A673 (cell line): Measurements from ENCODE around the gene DUOXA2. TPM values are rescaled to one million over a fixed set of nuclear protein-coding genes. Genes with fewer than 3 reads are reported as not detected.

Experiments used
- BruUV-seq: library from RNA; stranded (reverse); fragments of 400-500 nt; replicated peaks from 2 replicates; lab custom pipeline; 2021; lab: Mats Ljungman, UMichigan
- CTCF ChIA-PET: fragments of 300-600 bp; sonication (Branson Sonifier 250); formaldehyde crosslinking; loops from one replicate; lab custom pipeline; 2022; ENCODE audit warnings: antibody characterized with exemption; lab: Charles Lee
- POLR2A ChIA-PET: fragments of 300-600 bp; sonication (Branson Sonifier 250); formaldehyde crosslinking; loops from one replicate; lab custom pipeline; 2022; ENCODE audit warnings: antibody characterized with exemption; ENCODE audit not compliant: low non-redundant PET; lab: Charles Lee
- DNase-seq: peaks from one replicate; pipeline ENCODE4 v3.0.0-alpha.2; 2015; ENCODE audit warnings: low spot score
- H3K27ac ChIP-seq: fragments of 200-600 bp; sonication (generic); 2 replicates; pipeline ENCODE4 v1.5.1; 2016; ENCODE audit warnings: mixed run types, low read depth, mild to moderate bottlenecking, mixed read lengths, antibody characterized with exemption, low read length; ENCODE audit not compliant: poor library complexity, severe bottlenecking
- H3K27me3 ChIP-seq: fragments of 200-600 bp; sonication (generic); replicated peaks from 2 replicates; pipeline ENCODE4 v1.6.1; 2017; ENCODE audit warnings: mixed run types, low read depth, mild to moderate bottlenecking, mixed read lengths, antibody characterized with exemption, low read length; ENCODE audit not compliant: insufficient read depth, poor library complexity
- H3K36me3 ChIP-seq: fragments of 200-600 bp; sonication (generic); 2 replicates; pipeline ENCODE4 v1.6.1; 2016; ENCODE audit warnings: mixed run types, mild to moderate bottlenecking, mixed read lengths, antibody characterized with exemption, low read length; ENCODE audit not compliant: insufficient read depth, poor library complexity, severe bottlenecking
- H3K4me1 ChIP-seq: fragments of 200-600 bp; sonication (generic); 2 replicates; pipeline ENCODE4 v1.6.1; 2017; ENCODE audit warnings: mixed run types, mild to moderate bottlenecking, mixed read lengths, antibody characterized with exemption, low read length; ENCODE audit not compliant: insufficient read depth, poor library complexity, severe bottlenecking
- H3K4me3 ChIP-seq: fragments of 200-600 bp; sonication (generic); 2 replicates; pipeline ENCODE4 v1.5.1; 2016; ENCODE audit warnings: low read depth, mixed run types, mild to moderate bottlenecking, mixed read lengths, low read length; ENCODE audit not compliant: poor library complexity, severe bottlenecking
- H3K9me3 ChIP-seq: fragments of 200-600 bp; sonication (generic); 2 replicates; pipeline ENCODE4 v1.6.1; 2016; ENCODE audit warnings: mixed run types, low read depth, mild to moderate bottlenecking, mixed read lengths, antibody characterized with exemption, low read length; ENCODE audit not compliant: poor library complexity, severe bottlenecking
- EZH2 ChIP-seq: fragments of 200-600 bp; sonication (generic); IDR thresholded peaks from 2 replicates; pipeline ENCODE4 v1.6.1; 2017; ENCODE audit warnings: borderline replicate concordance, low read depth, mild to moderate bottlenecking, mixed read lengths, antibody characterized with exemption, low read length; ENCODE audit not compliant: poor library complexity, severe bottlenecking
- intact Hi-C: fragments of 100-400 bp; cut with micrococcal nuclease; formaldehyde crosslinking; loops from one replicate; pipeline ENCODE4 v1.10.0; 2022; ENCODE audit not compliant: unreplicated experiment
- total RNA-seq: library from RNA; stranded (reverse); gene quantifications from 2 replicates; pipeline ENCODE4 v1.2.3, GENCODE V29; 2021
- TF ChIP-seq, protein P1 (sequence below): fragments of 300-800, 200-600 bp; sonication (generic); conservative IDR thresholded peaks from 2 replicates; pipeline ENCODE4 v1.5.1; 2017; ENCODE audit warnings: low read depth, mild to moderate bottlenecking, antibody characterized with exemption, low read length, moderate library complexity, mixed read lengths

Gene DUOXA2
- total RNA-seq, 1 experiment from 2014 or later: not detected

DNA sequence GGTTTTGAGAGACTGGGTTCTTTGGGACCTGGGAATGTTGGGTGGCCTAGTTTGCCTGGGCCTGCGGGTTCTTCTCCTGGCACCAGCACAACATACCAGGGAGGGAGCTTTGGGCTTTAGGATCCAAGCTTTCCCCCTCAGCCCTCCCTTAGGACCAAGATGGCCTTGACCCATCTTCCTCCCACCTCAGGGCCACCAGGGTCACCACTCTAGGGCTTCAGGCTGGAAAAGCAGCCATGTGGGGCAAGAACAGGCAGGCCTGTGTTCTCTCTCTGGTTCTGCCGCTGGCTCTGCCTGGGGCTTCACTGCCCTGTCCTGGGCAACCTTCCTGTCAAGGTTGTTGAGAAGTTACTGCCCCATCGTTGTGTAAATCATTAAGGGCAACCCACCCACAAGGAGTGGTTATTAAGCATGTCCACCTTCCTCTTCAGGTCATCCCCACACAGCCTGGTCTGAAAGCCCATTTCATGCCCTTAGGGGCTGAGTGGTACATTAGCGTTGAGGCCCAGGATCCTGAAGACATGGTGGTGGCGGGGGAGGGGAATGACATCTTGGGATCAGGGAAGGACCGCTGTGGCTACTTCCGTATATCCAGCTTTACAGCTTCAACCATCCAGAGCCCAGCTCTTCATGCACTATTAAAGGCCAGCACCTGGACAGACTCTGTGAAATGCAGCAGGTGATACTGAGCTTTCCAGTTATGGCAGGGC is 16.3 kb downstream of the DUOXA2 start:
- no peak for TF ChIP-seq EZH2
- TF ChIP-seq, protein P1, sequence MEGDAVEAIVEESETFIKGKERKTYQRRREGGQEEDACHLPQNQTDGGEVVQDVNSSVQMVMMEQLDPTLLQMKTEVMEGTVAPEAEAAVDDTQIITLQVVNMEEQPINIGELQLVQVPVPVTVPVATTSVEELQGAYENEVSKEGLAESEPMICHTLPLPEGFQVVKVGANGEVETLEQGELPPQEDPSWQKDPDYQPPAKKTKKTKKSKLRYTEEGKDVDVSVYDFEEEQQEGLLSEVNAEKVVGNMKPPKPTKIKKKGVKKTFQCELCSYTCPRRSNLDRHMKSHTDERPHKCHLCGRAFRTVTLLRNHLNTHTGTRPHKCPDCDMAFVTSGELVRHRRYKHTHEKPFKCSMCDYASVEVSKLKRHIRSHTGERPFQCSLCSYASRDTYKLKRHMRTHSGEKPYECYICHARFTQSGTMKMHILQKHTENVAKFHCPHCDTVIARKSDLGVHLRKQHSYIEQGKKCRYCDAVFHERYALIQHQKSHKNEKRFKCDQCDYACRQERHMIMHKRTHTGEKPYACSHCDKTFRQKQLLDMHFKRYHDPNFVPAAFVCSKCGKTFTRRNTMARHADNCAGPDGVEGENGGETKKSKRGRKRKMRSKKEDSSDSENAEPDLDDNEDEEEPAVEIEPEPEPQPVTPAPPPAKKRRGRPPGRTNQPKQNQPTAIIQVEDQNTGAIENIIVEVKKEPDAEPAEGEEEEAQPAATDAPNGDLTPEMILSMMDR: no peak
- Histone ChIP-seq H3K9me3 (no peaks in the 10 kb centered on the region), H3K4me3 (no peak overlapping the region), H3K27ac (no peak overlapping the region), H3K27me3 (no peaks in the 10 kb centered on the region), H3K36me3 (no peaks in the 10 kb centered on the region), H3K4me1 (no peaks in the 10 kb centered on the region)
- ChIA-PET CTCF (interaction anchor here (0.7 to 2.7 kb wide), 2 partner anchors 12 to 467 kb away, joined by 3 to 7 read pairs; no protein-coding TSS in a partner anchor), POLR2A (no interaction called here)
- intact Hi-C loops: no loop called here
- no peak for DNase-seq
- BruUV-seq: no TSS peak

DNA sequence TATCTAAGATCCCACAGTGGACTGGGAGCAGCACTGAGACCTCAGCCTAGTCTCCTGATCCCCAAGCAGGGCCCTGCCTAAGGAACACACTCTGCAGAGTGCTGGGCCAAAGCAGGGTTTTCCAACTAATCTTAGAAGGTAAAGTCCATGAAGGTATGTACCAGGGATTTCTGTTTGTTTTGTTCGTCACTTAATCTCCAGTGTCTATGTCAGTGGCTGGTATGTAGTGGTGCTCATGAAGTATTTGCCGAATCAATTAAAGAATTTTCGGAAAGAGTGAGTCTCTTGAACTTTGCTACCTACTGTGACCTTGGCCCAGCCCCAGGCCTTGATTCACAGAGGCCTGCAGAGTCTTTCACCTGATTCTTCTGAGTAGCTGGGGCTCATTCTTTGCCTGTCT is 17.4 kb downstream of the DUOXA2 start:
- Histone ChIP-seq H3K4me1 (no peaks in the 10 kb centered on the region), H3K27ac (no peak overlapping the region), H3K4me3 (no peak overlapping the region), H3K27me3 (no peaks in the 10 kb centered on the region), H3K36me3 (no peaks in the 10 kb centered on the region), H3K9me3 (no peaks in the 10 kb centered on the region)
- intact Hi-C loops: no loop called here
- TF ChIP-seq, protein P1: no peak
- no peak for TF ChIP-seq EZH2
- no peak for DNase-seq
- CTCF ChIA-PET: interaction anchor here (2.7 kb wide), 1 partner anchor 13 kb away, joined by 7 read pairs; no protein-coding TSS in a partner anchor
- no TSS peak for BruUV-seq
- POLR2A ChIA-PET: no interaction called here

DNA sequence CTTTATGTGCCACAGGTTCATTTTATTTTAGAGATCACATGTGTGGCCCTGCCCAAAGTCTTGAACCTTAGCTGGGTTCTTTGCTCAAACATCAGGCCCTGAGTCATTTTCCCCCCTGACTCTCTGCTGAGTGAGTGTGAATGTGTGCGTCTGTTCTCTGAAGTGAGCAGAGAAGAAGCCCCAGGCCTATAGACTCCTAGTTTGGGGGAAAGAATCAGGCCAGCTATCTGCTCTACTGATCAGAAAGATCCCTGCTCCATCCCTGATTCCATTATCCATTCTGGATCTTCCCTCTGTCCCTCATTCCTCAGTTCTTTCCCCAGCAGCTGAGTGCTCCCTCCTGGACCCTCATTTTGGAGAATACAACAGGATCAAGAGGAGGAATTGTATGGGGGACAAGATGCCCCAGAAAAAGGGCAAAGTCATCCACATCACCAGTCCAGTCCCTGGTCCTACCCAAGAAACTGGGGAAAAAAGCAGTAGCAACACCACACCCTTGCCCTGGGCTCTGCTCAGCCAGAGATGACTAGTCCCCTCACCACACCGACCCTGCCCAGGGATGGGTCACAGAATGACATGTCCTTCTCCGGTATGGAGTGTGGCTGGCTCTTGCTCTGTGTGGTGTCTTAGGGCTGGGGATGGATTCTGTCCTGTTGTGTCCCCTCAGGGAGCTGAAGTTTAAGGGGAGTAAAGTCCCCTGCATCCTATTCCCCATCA is 18.9 kb downstream of the DUOXA2 start:
- Histone ChIP-seq H3K27ac (no peak overlapping the region), H3K9me3 (no peaks in the 10 kb centered on the region), H3K4me1 (no peaks in the 10 kb centered on the region), H3K4me3 (no peak overlapping the region), H3K27me3 (no peaks in the 10 kb centered on the region), H3K36me3 (no peaks in the 10 kb centered on the region)
- intact Hi-C loops: no loop called here
- DNase-seq: no peak
- TF ChIP-seq, protein P1: no peak
- TF ChIP-seq EZH2: no peak
- CTCF ChIA-PET: no interaction called here
- BruUV-seq: no TSS peak
- POLR2A ChIA-PET: no interaction called here
